HG03066 (cell line): Measurements from ENCODE around the gene CYP1A2.

ENCODE experiments used
- ATAC-seq: cut with Tn5 transposase; IDR thresholded peaks from one replicate; pipeline ENCODE4 v1.9.1; 2021; ENCODE audit warnings: low read depth; ENCODE audit not compliant: unreplicated experiment

Gene CYP1A2

GRCh38 chr15:74800559-74801094 lies 52.0 kb downstream of the CYP1A2 start:
- ATAC-seq, result no peak

GRCh38 chr15:74801311-74801997 lies 52.8 kb downstream of the CYP1A2 start:
- no peak for ATAC-seq

- no peak for ATAC-seq
Observed at GRCh38 chr15:74802290-74802689, 53.6 kb downstream of the CYP1A2 start.

- ATAC-seq, result no peak
Observed at GRCh38 chr15:74802862-74803447, 54.3 kb downstream of the CYP1A2 start.

GRCh38 chr15:74804935-74805334 lies 56.3 kb downstream of the CYP1A2 start:
- no peak for ATAC-seq
